ENCODE results near the gene SLC25A21. TPM values are rescaled to one million over a fixed set of nuclear protein-coding genes. Genes with fewer than 3 reads are reported as not detected.
"Not testable (repeated sequence)": the region's sequence is repeated elsewhere in the genome, so short reads cannot be mapped to it uniquely, and the experiment has no call there.

SLC25A21 gene
- 0.62 TPM for polyA plus RNA-seq (2013, experiment 1 of 2; ENCODE audit: insufficient read length)
- polyA plus RNA-seq (2013, experiment 2 of 2; ENCODE audit: insufficient read length) = 0.79 TPM

- DNase-seq = peak; percentile 83
These were observed at the start of gene SLC25A21 for GRCh38 chr14:37172024-37172869. Gene SLC25A21, minus strand, starts transcription at chr14:37172606.

- DNase-seq = no peak
These were observed 48.7 kb upstream of the SLC25A21 start for GRCh38 chr14:37221073-37221472.

GRCh38 chr14:37215345-37215744, 42.9 kb upstream of the SLC25A21 start:
- no peak for DNase-seq

- DNase-seq = no peak
These were observed 40.6 kb upstream of the SLC25A21 start for GRCh38 chr14:37213016-37213415.

GRCh38 chr14:37210448-37210847, 38.0 kb upstream of the SLC25A21 start:
- DNase-seq = no peak

- DNase-seq = not testable (repeated sequence)
These were observed 37.2 kb upstream of the SLC25A21 start for GRCh38 chr14:37209617-37210016.

- not testable (repeated sequence) for DNase-seq
These were observed 33.5 kb upstream of the SLC25A21 start for GRCh38 chr14:37205623-37206605.

- no peak for DNase-seq
These were observed 31.0 kb upstream of the SLC25A21 start for GRCh38 chr14:37203423-37203822.

- DNase-seq = no peak
These were observed 30.4 kb upstream of the SLC25A21 start for GRCh38 chr14:37202812-37203211.

GRCh38 chr14:37202265-37202664, 29.9 kb upstream of the SLC25A21 start:
- DNase-seq = peak; percentile 31

- DNase-seq = no peak
These were observed 29.3 kb upstream of the SLC25A21 start for GRCh38 chr14:37201724-37202123.

- no peak for DNase-seq
These were observed 26.5 kb upstream of the SLC25A21 start for GRCh38 chr14:37198907-37199306.

- no peak for DNase-seq
These were observed 25.8 kb upstream of the SLC25A21 start for GRCh38 chr14:37198273-37198598.

- peak; percentile 92 for DNase-seq
These were observed 25.2 kb upstream of the SLC25A21 start, which contains the start of gene MIPOL1 for GRCh38 chr14:37197421-37198272. Gene MIPOL1, plus strand, starts transcription at chr14:37197937. Its CDS starts 49,952 bp downstream, at chr14:37247889.

- peak; percentile 18 for DNase-seq
These were observed 24.4 kb upstream of the SLC25A21 start for GRCh38 chr14:37196604-37197420.

GRCh38 chr14:37195327-37195726, 22.9 kb upstream of the SLC25A21 start:
- DNase-seq = peak; percentile 63

GRCh38 chr14:37194698-37195097, 22.3 kb upstream of the SLC25A21 start:
- DNase-seq = no peak

GRCh38 chr14:37189733-37190132, 17.3 kb upstream of the SLC25A21 start:
- not testable (repeated sequence) for DNase-seq

GRCh38 chr14:37187840-37188577, 15.6 kb upstream of the SLC25A21 start:
- not testable (repeated sequence) for DNase-seq

- no peak for DNase-seq
These were observed 14.9 kb upstream of the SLC25A21 start for GRCh38 chr14:37187294-37187693.
